ENCODE data around the gene SGF29.
"Not testable (repeated sequence)": the region's sequence is repeated elsewhere in the genome, so short reads cannot be mapped to it uniquely, and the experiment has no call there.

The SGF29 gene

GRCh38 chr16:28591355-28591754 lies 37.6 kb downstream of the SGF29 start:
- no peak overlapping the region for H3K4me3 ChIP-seq (ENCODE audit: low read length)
- TF ChIP-seq ZNF274 (IDR thresholded peaks at IDR 0.05; ENCODE audit: low read depth, low read length): no peak

GRCh38 chr16:28592511-28592910 lies 38.8 kb downstream of the SGF29 start:
- no peak for TF ChIP-seq ZNF274 (IDR thresholded peaks at IDR 0.05; ENCODE audit: low read depth, low read length)
- H3K4me3 ChIP-seq (ENCODE audit: low read length): no peak overlapping the region

GRCh38 chr16:28592979-28593553 lies 39.3 kb downstream of the SGF29 start:
- TF ChIP-seq ZNF274 (IDR thresholded peaks at IDR 0.05; ENCODE audit: low read depth, low read length): no peak
- H3K4me3 ChIP-seq (ENCODE audit: low read length): no peak overlapping the region

GRCh38 chr16:28595451-28595850 lies 41.7 kb downstream of the SGF29 start:
- H3K4me3 ChIP-seq (ENCODE audit: low read length): not testable (repeated sequence)

- no peak for TF ChIP-seq ZNF274 (IDR thresholded peaks at IDR 0.05; ENCODE audit: low read depth, low read length)
- H3K4me3 ChIP-seq (ENCODE audit: low read length): no peak overlapping the region
Observed at GRCh38 chr16:28596115-28596630, 42.5 kb downstream of the SGF29 start.

GRCh38 chr16:28596840-28597691 lies 43.3 kb downstream of the SGF29 start, which contains the start of gene SULT1A2:
Gene SULT1A2, minus strand, starts transcription at chr16:28597050. Its CDS starts 1,120 bp downstream, at chr16:28595930.
- H3K4me3 ChIP-seq (ENCODE audit: low read length): no peak within 1 kb of the TSS
- no peak for TF ChIP-seq ZNF274 (IDR thresholded peaks at IDR 0.05; ENCODE audit: low read depth, low read length)

GRCh38 chr16:28597692-28598261 lies 44.1 kb downstream of the SGF29 start:
- no peak overlapping the region for H3K4me3 ChIP-seq (ENCODE audit: low read length)
- TF ChIP-seq ZNF274 (IDR thresholded peaks at IDR 0.05; ENCODE audit: low read depth, low read length): no peak

- not testable (repeated sequence) for H3K4me3 ChIP-seq (ENCODE audit: low read length)
Observed at GRCh38 chr16:28599377-28600285, 45.9 kb downstream of the SGF29 start.

GRCh38 chr16:28600965-28601364 lies 47.2 kb downstream of the SGF29 start:
- H3K4me3 ChIP-seq (ENCODE audit: low read length): not testable (repeated sequence)

GRCh38 chr16:28601589-28601988 lies 47.9 kb downstream of the SGF29 start:
- not testable (repeated sequence) for H3K4me3 ChIP-seq (ENCODE audit: low read length)

- H3K4me3 ChIP-seq (ENCODE audit: low read length): not testable (repeated sequence)
Observed at GRCh38 chr16:28602062-28602461, 48.3 kb downstream of the SGF29 start.

GRCh38 chr16:28602529-28602928 lies 48.8 kb downstream of the SGF29 start:
- no peak overlapping the region for H3K4me3 ChIP-seq (ENCODE audit: low read length)
- no peak for TF ChIP-seq ZNF274 (IDR thresholded peaks at IDR 0.05; ENCODE audit: low read depth, low read length)

GRCh38 chr16:28603381-28604185 lies 49.9 kb downstream of the SGF29 start:
- H3K4me3 ChIP-seq (ENCODE audit: low read length): no peak overlapping the region
- no peak for TF ChIP-seq ZNF274 (IDR thresholded peaks at IDR 0.05; ENCODE audit: low read depth, low read length)

GRCh38 chr16:28604186-28604565 lies 50.5 kb downstream of the SGF29 start:
- H3K4me3 ChIP-seq (ENCODE audit: low read length): no peak overlapping the region
- TF ChIP-seq ZNF274 (IDR thresholded peaks at IDR 0.05; ENCODE audit: low read depth, low read length): no peak

Data from GM08714 (cell line).